ENCODE measurements around the gene CNTN4.

DNA sequence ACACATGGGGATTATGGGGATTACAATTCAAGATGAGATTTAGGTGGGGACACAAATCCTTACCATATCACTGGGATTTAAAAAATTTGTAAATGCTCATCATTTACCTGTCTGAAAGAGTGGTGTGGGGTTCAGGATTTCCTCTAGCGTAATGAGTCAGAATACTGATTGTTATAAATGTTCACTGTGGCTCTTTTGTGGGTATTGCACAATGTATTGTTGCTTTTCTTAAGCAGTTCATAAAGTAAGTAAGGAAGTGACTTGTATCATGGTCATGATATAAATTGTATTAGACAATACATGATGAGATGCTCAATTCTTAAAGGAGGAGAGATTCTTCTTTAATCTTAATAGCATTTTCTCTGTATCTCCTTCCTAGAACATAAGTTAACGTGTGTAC is 262.1 kb downstream of the CNTN4 start:
- TF ChIP-seq, protein P1, sequence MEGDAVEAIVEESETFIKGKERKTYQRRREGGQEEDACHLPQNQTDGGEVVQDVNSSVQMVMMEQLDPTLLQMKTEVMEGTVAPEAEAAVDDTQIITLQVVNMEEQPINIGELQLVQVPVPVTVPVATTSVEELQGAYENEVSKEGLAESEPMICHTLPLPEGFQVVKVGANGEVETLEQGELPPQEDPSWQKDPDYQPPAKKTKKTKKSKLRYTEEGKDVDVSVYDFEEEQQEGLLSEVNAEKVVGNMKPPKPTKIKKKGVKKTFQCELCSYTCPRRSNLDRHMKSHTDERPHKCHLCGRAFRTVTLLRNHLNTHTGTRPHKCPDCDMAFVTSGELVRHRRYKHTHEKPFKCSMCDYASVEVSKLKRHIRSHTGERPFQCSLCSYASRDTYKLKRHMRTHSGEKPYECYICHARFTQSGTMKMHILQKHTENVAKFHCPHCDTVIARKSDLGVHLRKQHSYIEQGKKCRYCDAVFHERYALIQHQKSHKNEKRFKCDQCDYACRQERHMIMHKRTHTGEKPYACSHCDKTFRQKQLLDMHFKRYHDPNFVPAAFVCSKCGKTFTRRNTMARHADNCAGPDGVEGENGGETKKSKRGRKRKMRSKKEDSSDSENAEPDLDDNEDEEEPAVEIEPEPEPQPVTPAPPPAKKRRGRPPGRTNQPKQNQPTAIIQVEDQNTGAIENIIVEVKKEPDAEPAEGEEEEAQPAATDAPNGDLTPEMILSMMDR (IDR thresholded peaks at IDR 0.05; ENCODE audit: insufficient read depth, low read depth, low read length) = no peak
- TF ChIP-seq EZH2 (IDR thresholded peaks at IDR 0.05; ENCODE audit: insufficient read depth, low read length) = no peak
